OCI-LY7 (cell line): ENCODE measurements around the gene SH2D3A. TPM values are rescaled to one million over a fixed set of nuclear protein-coding genes. Genes with fewer than 3 reads are reported as not detected.
"Not testable (repeated sequence)": the region's sequence is repeated elsewhere in the genome, so short reads cannot be mapped to it uniquely, and the experiment has no call there.

Experiments
- BruUV-seq: library from RNA; stranded (reverse); fragments of 400-500 nt; replicated peaks from 2 replicates; lab custom pipeline; 2021; lab: Mats Ljungman, UMichigan
- CTCF ChIA-PET: fragments of 300-600 bp; sonication (Branson Sonifier 250); formaldehyde crosslinking; loops from one replicate; lab custom pipeline; 2022; ENCODE audit warnings: antibody characterized with exemption; ENCODE audit not compliant: unreplicated experiment; lab: Charles Lee
- POLR2A ChIA-PET: fragments of 300-600 bp; sonication (Branson Sonifier 250); formaldehyde crosslinking; loops from one replicate; lab custom pipeline; 2022; ENCODE audit warnings: antibody characterized with exemption; lab: Charles Lee
- DNase-seq: peaks from one replicate; pipeline ENCODE4 v3.0.0-alpha.2; 2015; ENCODE audit warnings: low spot score
- H2AFZ ChIP-seq: fragments of 200-600 bp; sonication (generic), shearing (Covaris generic); 2 replicates; pipeline ENCODE4 v1.6.1; 2014; ENCODE audit warnings: mild to moderate bottlenecking, antibody characterized with exemption, low read length, moderate library complexity
- H3K27ac ChIP-seq: fragments of 200-600 bp; sonication (generic); 2 replicates; pipeline ENCODE4 v1.5.1; 2014; ENCODE audit warnings: mixed run types, low read depth, mild to moderate bottlenecking, moderate library complexity, low read length, inconsistent platforms; ENCODE audit not compliant: poor library complexity, severe bottlenecking
- H3K36me3 ChIP-seq: fragments of 200-600 bp; sonication (generic); 2 replicates; pipeline ENCODE4 v1.6.1; 2014; ENCODE audit warnings: mild to moderate bottlenecking, antibody characterized with exemption, low read length, moderate library complexity, mixed read lengths; ENCODE audit not compliant: insufficient read depth
- H3K4me1 ChIP-seq: fragments of 200-600 bp; sonication (generic); 2 replicates; pipeline ENCODE4 v1.5.1; 2014; ENCODE audit warnings: mild to moderate bottlenecking, low read length; ENCODE audit not compliant: insufficient read depth, poor library complexity, severe bottlenecking
- H3K4me2 ChIP-seq: fragments of 200-600 bp; sonication (generic); 2 replicates; pipeline ENCODE4 v1.6.1; 2014; ENCODE audit warnings: mild to moderate bottlenecking, low read length
- H3K4me3 ChIP-seq: fragments of 200-600 bp; sonication (generic); 2 replicates; pipeline ENCODE4 v1.5.1; 2014; ENCODE audit warnings: mild to moderate bottlenecking, low read depth, low read length; ENCODE audit not compliant: poor library complexity, severe bottlenecking
- H3K79me2 ChIP-seq: fragments of 200-600 bp; sonication (generic); 2 replicates; pipeline ENCODE4 v1.6.1; 2016; ENCODE audit warnings: low read depth, mild to moderate bottlenecking, low read length, moderate library complexity, mixed read lengths; ENCODE audit not compliant: insufficient read depth
- H3K9me2 ChIP-seq: fragments of 200-600 bp; sonication (generic); 2 replicates; pipeline ENCODE4 v1.6.1; 2016; ENCODE audit warnings: mild to moderate bottlenecking, low read length, mixed read lengths; ENCODE audit not compliant: insufficient read depth
- H3K9me3 ChIP-seq: fragments of 200-600 bp; sonication (generic); 2 replicates; pipeline ENCODE4 v1.6.1; 2014; ENCODE audit warnings: mild to moderate bottlenecking, mixed run types, low read length, mixed read lengths
- H4K20me1 ChIP-seq: fragments of 200-600 bp; sonication (generic); 2 replicates; pipeline ENCODE4 v1.6.1; 2014; ENCODE audit warnings: mild to moderate bottlenecking, antibody characterized with exemption, low read length, moderate library complexity, mixed read lengths; ENCODE audit not compliant: insufficient read depth
- EZH2phosphoT487 ChIP-seq: fragments of 200-600 bp; sonication (generic); IDR thresholded peaks from 2 replicates; pipeline ENCODE4 v1.6.1; 2018; ENCODE audit warnings: low read depth, borderline replicate concordance, mild to moderate bottlenecking, mixed run types, antibody characterized with exemption, low read length, moderate library complexity, mixed read lengths
- intact Hi-C: fragments of 100-400 bp; cut with micrococcal nuclease; formaldehyde crosslinking; loops from one replicate; pipeline ENCODE4 v1.10.0; 2022; ENCODE audit not compliant: unreplicated experiment
- total RNA-seq, 2 experiments: library from RNA; depleted of rRNA in 1 of 2; stranded (reverse); fragments of >200 nt in 1 of 2; shearing (Covaris generic) in 1 of 2; gene quantifications; 2 replicates each; pipeline ENCODE4 v1.2.3, GENCODE V29; 2014 to 2022
- TF ChIP-seq, protein P1 (sequence below): fragments of 200-600 bp; sonication (generic); conservative IDR thresholded peaks from 2 replicates; pipeline ENCODE4 v1.5.1; 2014; ENCODE audit warnings: mild to moderate bottlenecking, antibody characterized with exemption, low read length, moderate library complexity, mixed read lengths

Gene SH2D3A
- total RNA-seq, 2 experiments from 2014 or later, result 7.8 to 13.3 TPM

GRCh38 chr19:6710273-6711077 lies 56.8 kb downstream of the SH2D3A start:
- Histone ChIP-seq H3K4me2 (no peak overlapping the region), H3K9me2 (no peaks in the 10 kb centered on the region), H3K9me3 (no peaks in the 10 kb centered on the region), H4K20me1 (no peaks in the 10 kb centered on the region), H3K36me3 (no peaks in the 10 kb centered on the region), H2AFZ (no peak overlapping the region), H3K79me2 (no peaks in the 10 kb centered on the region), H3K27ac (no peak overlapping the region), H3K4me3 (no peak overlapping the region), H3K4me1 (no peaks in the 10 kb centered on the region)
- no peak for DNase-seq
- CTCF ChIA-PET, result interaction anchor here (0.6 kb wide), 1 partner anchor 1121 kb away, joined by 4 read pairs; no protein-coding TSS in a partner anchor
- POLR2A ChIA-PET, result no interaction called here
- TF ChIP-seq, protein P1, sequence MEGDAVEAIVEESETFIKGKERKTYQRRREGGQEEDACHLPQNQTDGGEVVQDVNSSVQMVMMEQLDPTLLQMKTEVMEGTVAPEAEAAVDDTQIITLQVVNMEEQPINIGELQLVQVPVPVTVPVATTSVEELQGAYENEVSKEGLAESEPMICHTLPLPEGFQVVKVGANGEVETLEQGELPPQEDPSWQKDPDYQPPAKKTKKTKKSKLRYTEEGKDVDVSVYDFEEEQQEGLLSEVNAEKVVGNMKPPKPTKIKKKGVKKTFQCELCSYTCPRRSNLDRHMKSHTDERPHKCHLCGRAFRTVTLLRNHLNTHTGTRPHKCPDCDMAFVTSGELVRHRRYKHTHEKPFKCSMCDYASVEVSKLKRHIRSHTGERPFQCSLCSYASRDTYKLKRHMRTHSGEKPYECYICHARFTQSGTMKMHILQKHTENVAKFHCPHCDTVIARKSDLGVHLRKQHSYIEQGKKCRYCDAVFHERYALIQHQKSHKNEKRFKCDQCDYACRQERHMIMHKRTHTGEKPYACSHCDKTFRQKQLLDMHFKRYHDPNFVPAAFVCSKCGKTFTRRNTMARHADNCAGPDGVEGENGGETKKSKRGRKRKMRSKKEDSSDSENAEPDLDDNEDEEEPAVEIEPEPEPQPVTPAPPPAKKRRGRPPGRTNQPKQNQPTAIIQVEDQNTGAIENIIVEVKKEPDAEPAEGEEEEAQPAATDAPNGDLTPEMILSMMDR, result peak; percentile 22; the same call in 1 of the 2 replicates
- no peak for TF ChIP-seq EZH2phosphoT487
- intact Hi-C loops, result no loop called here
- no TSS peak for BruUV-seq

DNA sequence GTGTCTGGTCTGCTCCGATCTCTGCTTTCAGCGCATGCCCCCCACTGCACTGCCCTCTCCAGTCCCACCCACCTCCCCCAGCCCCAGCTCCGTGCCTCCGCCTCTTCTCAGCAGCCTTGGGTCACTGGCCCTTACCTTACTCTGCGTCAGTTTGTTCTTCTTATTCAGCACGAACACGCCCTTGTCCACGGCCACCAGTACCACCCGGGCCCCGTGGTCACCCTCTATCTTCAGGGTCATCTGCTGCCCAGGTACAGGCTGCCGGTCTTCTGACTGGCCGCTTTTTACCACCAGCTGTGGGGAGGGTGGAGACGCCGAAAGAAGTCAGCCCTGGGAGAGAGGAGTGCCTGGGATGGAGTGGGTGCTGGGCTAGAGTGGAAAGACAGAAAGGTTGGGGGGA lies 57.7 kb downstream of the SH2D3A start:
- Histone ChIP-seq H3K4me3 (no peak overlapping the region), H3K79me2 (no peaks in the 10 kb centered on the region), H3K9me2 (no peaks in the 10 kb centered on the region), H3K4me1 (no peaks in the 10 kb centered on the region), H3K27ac (no peak overlapping the region), H4K20me1 (no peaks in the 10 kb centered on the region), H3K4me2 (no peak overlapping the region), H2AFZ (no peak overlapping the region), H3K9me3 (no peaks in the 10 kb centered on the region), H3K36me3 (no peaks in the 10 kb centered on the region)
- intact Hi-C loops, result no loop called here
- no TSS peak for BruUV-seq
- ChIA-PET POLR2A (no interaction called here), CTCF (no interaction called here)
- no peak for TF ChIP-seq EZH2phosphoT487
- TF ChIP-seq, protein P1, result no peak
- DNase-seq, result no peak

DNA sequence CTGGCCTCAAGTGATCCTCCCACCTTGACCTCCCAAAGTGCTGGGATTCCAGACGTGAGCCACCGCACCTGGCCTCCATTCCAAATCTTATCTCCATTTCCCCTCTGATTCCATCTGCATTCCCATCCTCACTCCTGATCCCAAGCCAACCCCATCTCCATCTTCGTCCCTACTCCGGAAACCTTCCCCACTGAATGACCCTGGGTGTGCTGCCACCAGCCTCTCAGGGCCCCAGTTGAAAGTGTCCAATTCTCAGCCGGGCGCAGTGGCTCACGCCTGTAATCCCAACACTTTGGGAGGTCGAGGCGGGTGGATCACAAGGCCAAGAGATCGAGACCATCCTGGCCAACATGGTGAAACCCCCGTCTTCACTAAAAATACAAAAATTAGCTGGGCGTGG lies 58.3 kb downstream of the SH2D3A start:
- POLR2A ChIA-PET, result interaction anchor here (0.6 kb wide), 1 partner anchor 61 kb away, joined by 3 read pairs; no protein-coding TSS in a partner anchor
- BruUV-seq, H3K9me3 ChIP-seq, H3K4me3 ChIP-seq, intact Hi-C loops, H3K27ac ChIP-seq, H3K79me2 ChIP-seq, H3K4me2 ChIP-seq, DNase-seq, H4K20me1 ChIP-seq, H2AFZ ChIP-seq, CTCF ChIA-PET, H3K36me3 ChIP-seq, H3K9me2 ChIP-seq, H3K4me1 ChIP-seq: not testable (repeated sequence)
